ENCODE results near the gene FYB1. TPM values are rescaled to one million over a fixed set of nuclear protein-coding genes. Genes with fewer than 3 reads are reported as not detected.

FYB1 gene
- total RNA-seq, 1 experiment from 2014 or later = 0.52 TPM

DNA sequence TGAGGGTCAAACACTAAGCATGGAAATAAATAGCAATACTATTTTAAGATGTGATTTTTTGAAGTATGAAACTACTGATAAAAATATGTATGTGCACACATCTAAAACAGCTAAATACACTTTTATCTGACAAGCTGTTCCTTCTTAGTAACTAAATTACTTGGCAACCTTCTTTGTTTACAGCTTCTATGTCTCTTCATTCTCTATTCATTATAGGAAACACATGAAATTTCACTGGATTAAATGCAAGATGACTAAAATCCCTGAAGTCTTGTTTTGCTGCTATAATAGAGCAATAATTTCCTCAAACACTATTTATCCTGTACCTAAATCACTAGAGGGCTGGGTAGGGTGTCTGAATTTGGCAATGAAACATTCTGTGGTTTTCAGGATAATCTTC, 156.8 kb downstream of the FYB1 start:
- CTCF ChIA-PET = no interaction called here
- POLR2A ChIA-PET = no interaction called here
- peaks cover 28% of the 10 kb centered on the region for H3K36me3 Mint-ChIP-seq
- no peak overlapping the region for H3K4me3 Mint-ChIP-seq
- H3K27ac Mint-ChIP-seq = no peak overlapping the region
- no peaks in the 10 kb centered on the region; the same call in 1 of the 2 replicates for H3K27me3 Mint-ChIP-seq (ENCODE audit: low read depth)
- H3K4me1 Mint-ChIP-seq = peaks cover 39% of the 10 kb centered on the region
- TF ChIP-seq TEAD4 (CRISPR knock-in tag; IDR thresholded peaks at IDR 0.05) = no peak
- TF ChIP-seq NFYB (CRISPR knock-in tag; conservative IDR thresholded peaks at IDR 0.05; ENCODE audit: low read depth) = no peak
- TF ChIP-seq, protein P1, sequence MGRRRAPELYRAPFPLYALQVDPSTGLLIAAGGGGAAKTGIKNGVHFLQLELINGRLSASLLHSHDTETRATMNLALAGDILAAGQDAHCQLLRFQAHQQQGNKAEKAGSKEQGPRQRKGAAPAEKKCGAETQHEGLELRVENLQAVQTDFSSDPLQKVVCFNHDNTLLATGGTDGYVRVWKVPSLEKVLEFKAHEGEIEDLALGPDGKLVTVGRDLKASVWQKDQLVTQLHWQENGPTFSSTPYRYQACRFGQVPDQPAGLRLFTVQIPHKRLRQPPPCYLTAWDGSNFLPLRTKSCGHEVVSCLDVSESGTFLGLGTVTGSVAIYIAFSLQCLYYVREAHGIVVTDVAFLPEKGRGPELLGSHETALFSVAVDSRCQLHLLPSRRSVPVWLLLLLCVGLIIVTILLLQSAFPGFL (CRISPR knock-in tag; IDR thresholded peaks at IDR 0.05; ENCODE audit: borderline replicate concordance) = no peak
- TF ChIP-seq, protein P2, sequence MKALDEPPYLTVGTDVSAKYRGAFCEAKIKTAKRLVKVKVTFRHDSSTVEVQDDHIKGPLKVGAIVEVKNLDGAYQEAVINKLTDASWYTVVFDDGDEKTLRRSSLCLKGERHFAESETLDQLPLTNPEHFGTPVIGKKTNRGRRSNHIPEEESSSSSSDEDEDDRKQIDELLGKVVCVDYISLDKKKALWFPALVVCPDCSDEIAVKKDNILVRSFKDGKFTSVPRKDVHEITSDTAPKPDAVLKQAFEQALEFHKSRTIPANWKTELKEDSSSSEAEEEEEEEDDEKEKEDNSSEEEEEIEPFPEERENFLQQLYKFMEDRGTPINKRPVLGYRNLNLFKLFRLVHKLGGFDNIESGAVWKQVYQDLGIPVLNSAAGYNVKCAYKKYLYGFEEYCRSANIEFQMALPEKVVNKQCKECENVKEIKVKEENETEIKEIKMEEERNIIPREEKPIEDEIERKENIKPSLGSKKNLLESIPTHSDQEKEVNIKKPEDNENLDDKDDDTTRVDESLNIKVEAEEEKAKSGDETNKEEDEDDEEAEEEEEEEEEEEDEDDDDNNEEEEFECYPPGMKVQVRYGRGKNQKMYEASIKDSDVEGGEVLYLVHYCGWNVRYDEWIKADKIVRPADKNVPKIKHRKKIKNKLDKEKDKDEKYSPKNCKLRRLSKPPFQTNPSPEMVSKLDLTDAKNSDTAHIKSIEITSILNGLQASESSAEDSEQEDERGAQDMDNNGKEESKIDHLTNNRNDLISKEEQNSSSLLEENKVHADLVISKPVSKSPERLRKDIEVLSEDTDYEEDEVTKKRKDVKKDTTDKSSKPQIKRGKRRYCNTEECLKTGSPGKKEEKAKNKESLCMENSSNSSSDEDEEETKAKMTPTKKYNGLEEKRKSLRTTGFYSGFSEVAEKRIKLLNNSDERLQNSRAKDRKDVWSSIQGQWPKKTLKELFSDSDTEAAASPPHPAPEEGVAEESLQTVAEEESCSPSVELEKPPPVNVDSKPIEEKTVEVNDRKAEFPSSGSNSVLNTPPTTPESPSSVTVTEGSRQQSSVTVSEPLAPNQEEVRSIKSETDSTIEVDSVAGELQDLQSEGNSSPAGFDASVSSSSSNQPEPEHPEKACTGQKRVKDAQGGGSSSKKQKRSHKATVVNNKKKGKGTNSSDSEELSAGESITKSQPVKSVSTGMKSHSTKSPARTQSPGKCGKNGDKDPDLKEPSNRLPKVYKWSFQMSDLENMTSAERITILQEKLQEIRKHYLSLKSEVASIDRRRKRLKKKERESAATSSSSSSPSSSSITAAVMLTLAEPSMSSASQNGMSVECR (CRISPR knock-in tag; IDR thresholded peaks at IDR 0.05; ENCODE audit: borderline replicate concordance) = no peak
- TF ChIP-seq, protein P3, sequence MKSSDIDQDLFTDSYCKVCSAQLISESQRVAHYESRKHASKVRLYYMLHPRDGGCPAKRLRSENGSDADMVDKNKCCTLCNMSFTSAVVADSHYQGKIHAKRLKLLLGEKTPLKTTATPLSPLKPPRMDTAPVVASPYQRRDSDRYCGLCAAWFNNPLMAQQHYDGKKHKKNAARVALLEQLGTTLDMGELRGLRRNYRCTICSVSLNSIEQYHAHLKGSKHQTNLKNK (CRISPR knock-in tag; IDR thresholded peaks at IDR 0.05) = no peak
- TF ChIP-seq ATF1 (CRISPR knock-in tag; IDR thresholded peaks at IDR 0.05) = no peak
- H3K9me3 Mint-ChIP-seq = peaks cover 21% of the 10 kb centered on the region
- DNase-seq (ENCODE audit: low spot score) = no peak
- no peak for ATAC-seq

DNA sequence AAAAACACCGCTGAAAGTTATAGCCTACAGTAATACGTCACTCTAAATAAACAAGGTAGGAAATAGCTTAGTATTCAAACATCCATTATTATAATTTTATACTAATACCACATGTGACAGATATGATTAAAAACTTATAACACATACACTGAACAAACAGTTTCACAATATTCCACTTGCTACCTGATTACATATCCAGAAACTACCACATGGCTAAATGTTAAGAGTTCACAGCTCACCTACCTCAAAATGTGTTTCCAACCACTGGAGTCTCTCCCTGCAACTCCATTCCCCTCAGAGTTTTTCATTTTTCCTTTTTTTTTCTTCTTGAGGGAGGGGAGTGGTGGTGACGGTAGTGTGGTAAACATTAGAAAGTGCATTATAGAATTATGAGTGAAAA, 157.3 kb downstream of the FYB1 start:
- no peak overlapping the region for H3K27ac Mint-ChIP-seq
- no peak for ATAC-seq
- peaks cover 24% of the 10 kb centered on the region for H3K36me3 Mint-ChIP-seq
- ChIA-PET POLR2A (no interaction called here), CTCF (no interaction called here)
- H3K27me3 Mint-ChIP-seq (ENCODE audit: low read depth) = no peaks in the 10 kb centered on the region; the same call in 1 of the 2 replicates
- peaks cover 17% of the 10 kb centered on the region for H3K9me3 Mint-ChIP-seq
- peaks cover 39% of the 10 kb centered on the region for H3K4me1 Mint-ChIP-seq
- DNase-seq (ENCODE audit: low spot score) = no peak
- H3K4me3 Mint-ChIP-seq = no peak overlapping the region
- no peak for TF ChIP-seq FOXP1 (CRISPR knock-in tag; IDR thresholded peaks at IDR 0.05; ENCODE audit: borderline replicate concordance)
- no peak for TF ChIP-seq NR3C1 (CRISPR knock-in tag; conservative IDR thresholded peaks at IDR 0.05; ENCODE audit: low read depth)
- TF ChIP-seq, protein P4, sequence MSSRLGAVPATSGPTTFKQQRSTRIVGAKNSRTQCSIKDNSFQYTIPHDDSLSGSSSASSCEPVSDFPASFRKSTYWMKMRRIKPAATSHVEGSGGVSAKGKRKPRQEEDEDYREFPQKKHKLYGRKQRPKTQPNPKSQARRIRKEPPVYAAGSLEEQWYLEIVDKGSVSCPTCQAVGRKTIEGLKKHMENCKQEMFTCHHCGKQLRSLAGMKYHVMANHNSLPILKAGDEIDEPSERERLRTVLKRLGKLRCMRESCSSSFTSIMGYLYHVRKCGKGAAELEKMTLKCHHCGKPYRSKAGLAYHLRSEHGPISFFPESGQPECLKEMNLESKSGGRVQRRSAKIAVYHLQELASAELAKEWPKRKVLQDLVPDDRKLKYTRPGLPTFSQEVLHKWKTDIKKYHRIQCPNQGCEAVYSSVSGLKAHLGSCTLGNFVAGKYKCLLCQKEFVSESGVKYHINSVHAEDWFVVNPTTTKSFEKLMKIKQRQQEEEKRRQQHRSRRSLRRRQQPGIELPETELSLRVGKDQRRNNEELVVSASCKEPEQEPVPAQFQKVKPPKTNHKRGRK (CRISPR knock-in tag; IDR thresholded peaks at IDR 0.05; ENCODE audit: borderline replicate concordance) = no peak
- TF ChIP-seq JUN (CRISPR knock-in tag; IDR thresholded peaks at IDR 0.05) = no peak
- TF ChIP-seq KAT7 (CRISPR knock-in tag; IDR thresholded peaks at IDR 0.05; ENCODE audit: borderline replicate concordance) = no peak
- TF ChIP-seq, protein P5, sequence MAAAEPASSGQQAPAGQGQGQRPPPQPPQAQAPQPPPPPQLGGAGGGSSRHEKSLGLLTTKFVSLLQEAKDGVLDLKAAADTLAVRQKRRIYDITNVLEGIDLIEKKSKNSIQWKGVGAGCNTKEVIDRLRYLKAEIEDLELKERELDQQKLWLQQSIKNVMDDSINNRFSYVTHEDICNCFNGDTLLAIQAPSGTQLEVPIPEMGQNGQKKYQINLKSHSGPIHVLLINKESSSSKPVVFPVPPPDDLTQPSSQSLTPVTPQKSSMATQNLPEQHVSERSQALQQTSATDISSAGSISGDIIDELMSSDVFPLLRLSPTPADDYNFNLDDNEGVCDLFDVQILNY (CRISPR knock-in tag; IDR thresholded peaks at IDR 0.05) = no peak
- TF ChIP-seq IRF2 (CRISPR knock-in tag; IDR thresholded peaks at IDR 0.05; ENCODE audit: borderline replicate concordance, low read depth) = no peak
- no peak for TF ChIP-seq ZNF671 (CRISPR knock-in tag; IDR thresholded peaks at IDR 0.05)
- TF ChIP-seq, protein P6, sequence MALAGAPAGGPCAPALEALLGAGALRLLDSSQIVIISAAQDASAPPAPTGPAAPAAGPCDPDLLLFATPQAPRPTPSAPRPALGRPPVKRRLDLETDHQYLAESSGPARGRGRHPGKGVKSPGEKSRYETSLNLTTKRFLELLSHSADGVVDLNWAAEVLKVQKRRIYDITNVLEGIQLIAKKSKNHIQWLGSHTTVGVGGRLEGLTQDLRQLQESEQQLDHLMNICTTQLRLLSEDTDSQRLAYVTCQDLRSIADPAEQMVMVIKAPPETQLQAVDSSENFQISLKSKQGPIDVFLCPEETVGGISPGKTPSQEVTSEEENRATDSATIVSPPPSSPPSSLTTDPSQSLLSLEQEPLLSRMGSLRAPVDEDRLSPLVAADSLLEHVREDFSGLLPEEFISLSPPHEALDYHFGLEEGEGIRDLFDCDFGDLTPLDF (CRISPR knock-in tag; IDR thresholded peaks at IDR 0.05) = no peak
- TF ChIP-seq, protein P7, sequence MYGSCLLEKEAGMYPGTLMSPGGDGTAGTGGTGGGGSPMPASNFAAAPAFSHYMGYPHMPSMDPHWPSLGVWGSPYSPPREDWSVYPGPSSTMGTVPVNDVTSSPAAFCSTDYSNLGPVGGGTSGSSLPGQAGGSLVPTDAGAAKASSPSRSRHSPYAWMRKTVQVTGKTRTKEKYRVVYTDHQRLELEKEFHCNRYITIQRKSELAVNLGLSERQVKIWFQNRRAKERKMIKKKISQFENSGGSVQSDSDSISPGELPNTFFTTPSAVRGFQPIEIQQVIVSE (CRISPR knock-in tag; IDR thresholded peaks at IDR 0.05; ENCODE audit: borderline replicate concordance) = no peak
- no peak for TF ChIP-seq HMGA2 (CRISPR knock-in tag; IDR thresholded peaks at IDR 0.05)
- no peak for TF ChIP-seq NFATC4 (CRISPR knock-in tag; IDR thresholded peaks at IDR 0.05)
- TF ChIP-seq NFYB (CRISPR knock-in tag; conservative IDR thresholded peaks at IDR 0.05; ENCODE audit: low read depth) = no peak
- no peak for TF ChIP-seq FOXJ3 (CRISPR knock-in tag; IDR thresholded peaks at IDR 0.05; ENCODE audit: borderline replicate concordance)
- TF ChIP-seq, protein P8, sequence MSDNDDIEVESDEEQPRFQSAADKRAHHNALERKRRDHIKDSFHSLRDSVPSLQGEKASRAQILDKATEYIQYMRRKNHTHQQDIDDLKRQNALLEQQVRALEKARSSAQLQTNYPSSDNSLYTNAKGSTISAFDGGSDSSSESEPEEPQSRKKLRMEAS (CRISPR knock-in tag; IDR thresholded peaks at IDR 0.05) = no peak
- TF ChIP-seq GRHL2 (CRISPR knock-in tag; IDR thresholded peaks at IDR 0.05; ENCODE audit: insufficient replicate concordance, severe bottlenecking) = no peak
- no peak for TF ChIP-seq JAZF1 (CRISPR knock-in tag; IDR thresholded peaks at IDR 0.05)

Measured in WTC11 (cell line).